Measurements from ENCODE around the gene SND1.

SND1 gene

DNA sequence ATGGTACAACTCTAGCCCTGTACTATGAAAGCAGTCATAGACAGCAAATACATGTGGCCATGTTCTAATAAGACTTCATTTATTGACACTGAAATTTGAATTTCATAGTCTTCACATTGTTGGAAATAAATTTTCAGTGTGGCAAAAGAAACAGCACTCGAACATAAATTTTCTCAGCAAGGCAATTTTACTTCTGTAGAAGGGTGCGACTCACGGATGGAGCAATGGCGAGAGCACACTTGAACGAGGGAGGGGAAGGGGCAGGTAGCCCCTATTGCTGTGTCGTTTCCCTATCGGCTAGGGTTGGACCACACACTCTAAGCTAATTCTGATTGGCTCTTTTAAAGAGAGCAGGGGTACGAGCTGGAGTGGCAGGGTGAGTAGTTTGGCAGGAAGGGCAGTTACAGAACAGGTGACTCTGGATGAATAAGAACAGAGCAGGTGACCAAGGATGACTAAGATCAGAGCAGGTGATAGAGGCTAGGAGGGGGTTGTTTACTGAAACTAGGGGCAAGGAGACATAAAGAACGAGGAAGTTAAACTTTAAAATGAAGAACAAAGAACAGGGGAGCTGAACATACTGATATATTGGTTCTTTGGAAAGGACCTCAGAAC is 327.2 kb downstream of the SND1 start:
- TF ChIP-seq FOXK2 (IDR thresholded peaks at IDR 0.05) (no peak), FOXA1 (IDR thresholded peaks at IDR 0.05) (no peak), ZNF384 (IDR thresholded peaks at IDR 0.05) (no peak), L3MBTL2 (conservative IDR thresholded peaks at IDR 0.05) (no peak), ELF4 (IDR thresholded peaks at IDR 0.05) (no peak)
- CTCF ChIA-PET: no interaction called here
- POLR2A ChIA-PET: no interaction called here
- no peak for DNase-seq (ENCODE audit: extremely low spot score)

DNA sequence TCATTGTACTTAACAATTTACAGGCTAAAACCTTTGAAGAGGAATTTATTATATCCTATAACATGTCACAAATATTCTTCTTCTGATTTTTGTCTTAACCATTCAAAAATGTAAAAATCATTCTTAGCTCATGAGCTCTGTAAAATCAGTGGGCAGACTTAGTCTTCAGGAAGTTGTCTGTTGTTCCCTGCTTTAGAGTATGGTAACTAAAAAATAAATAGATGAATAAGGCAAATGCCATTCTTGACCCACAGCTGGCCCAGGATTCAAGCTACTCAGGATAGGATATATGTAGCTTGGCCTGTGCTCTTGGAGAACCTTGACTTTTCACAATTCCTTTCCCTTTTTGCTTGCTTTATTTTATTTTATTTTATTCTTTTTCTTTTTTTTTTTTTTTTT is 327.7 kb downstream of the SND1 start:
- TF ChIP-seq, protein P1, sequence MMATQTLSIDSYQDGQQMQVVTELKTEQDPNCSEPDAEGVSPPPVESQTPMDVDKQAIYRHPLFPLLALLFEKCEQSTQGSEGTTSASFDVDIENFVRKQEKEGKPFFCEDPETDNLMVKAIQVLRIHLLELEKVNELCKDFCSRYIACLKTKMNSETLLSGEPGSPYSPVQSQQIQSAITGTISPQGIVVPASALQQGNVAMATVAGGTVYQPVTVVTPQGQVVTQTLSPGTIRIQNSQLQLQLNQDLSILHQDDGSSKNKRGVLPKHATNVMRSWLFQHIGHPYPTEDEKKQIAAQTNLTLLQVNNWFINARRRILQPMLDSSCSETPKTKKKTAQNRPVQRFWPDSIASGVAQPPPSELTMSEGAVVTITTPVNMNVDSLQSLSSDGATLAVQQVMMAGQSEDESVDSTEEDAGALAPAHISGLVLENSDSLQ (IDR thresholded peaks at IDR 0.05): no peak
- TF ChIP-seq SP1 (IDR thresholded peaks at IDR 0.05) (no peak), CTBP1 (IDR thresholded peaks at IDR 0.05; ENCODE audit: borderline replicate concordance) (no peak), BHLHE40 (IDR thresholded peaks at IDR 0.05; ENCODE audit: borderline replicate concordance) (no peak)
- POLR2A ChIA-PET: no interaction called here
- DNase-seq (ENCODE audit: extremely low spot score): no peak
- CTCF ChIA-PET: no interaction called here

DNA sequence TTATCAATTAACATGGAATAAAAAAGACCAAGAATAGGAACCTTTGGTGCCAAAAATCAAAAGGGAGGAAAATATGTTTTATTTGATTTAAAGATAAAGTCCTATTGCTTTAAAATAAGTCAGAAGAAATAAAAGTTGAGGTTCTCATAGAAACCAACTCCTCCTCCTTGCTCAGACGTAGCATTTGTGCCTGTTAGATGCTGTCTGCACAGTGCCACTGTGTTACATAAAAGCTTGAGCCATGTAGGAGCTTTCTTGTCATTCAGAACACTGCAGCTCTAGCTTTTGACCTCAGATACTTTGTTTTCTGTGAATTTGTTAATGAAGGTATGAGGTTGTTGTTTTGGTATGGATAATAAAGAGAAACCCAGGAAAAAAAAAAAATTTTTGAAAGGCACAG is 328.9 kb downstream of the SND1 start:
- CTCF ChIA-PET: no interaction called here
- POLR2A ChIA-PET: no interaction called here
- no peak for TF ChIP-seq ARNT (IDR thresholded peaks at IDR 0.05)
- no peak for DNase-seq (ENCODE audit: extremely low spot score)

DNA sequence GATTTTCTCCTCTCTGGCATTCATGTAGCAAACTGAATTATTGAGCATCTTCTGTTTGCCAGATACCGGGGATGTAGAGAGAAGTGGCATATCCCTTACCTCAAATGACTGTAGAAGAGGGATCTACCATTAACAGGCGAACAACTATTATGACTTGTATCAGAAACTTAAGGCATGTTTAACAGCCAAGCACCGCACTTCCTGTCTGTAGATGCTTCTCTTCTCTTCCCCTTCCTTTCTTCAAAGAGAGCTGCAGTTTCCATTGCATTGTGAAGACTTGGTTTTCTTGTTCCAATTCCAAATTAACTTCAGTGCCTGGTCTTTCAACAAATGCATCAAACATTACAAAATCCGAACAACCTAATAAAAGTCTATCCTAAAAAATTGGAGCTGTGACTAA is 330.0 kb downstream of the SND1 start:
- DNase-seq (ENCODE audit: extremely low spot score): no peak
- TF ChIP-seq FOXM1 (IDR thresholded peaks at IDR 0.05; ENCODE audit: borderline replicate concordance): no peak
- no peak for TF ChIP-seq LEF1 (IDR thresholded peaks at IDR 0.05; ENCODE audit: borderline replicate concordance)
- ChIA-PET CTCF (no interaction called here), POLR2A (no interaction called here)

DNA sequence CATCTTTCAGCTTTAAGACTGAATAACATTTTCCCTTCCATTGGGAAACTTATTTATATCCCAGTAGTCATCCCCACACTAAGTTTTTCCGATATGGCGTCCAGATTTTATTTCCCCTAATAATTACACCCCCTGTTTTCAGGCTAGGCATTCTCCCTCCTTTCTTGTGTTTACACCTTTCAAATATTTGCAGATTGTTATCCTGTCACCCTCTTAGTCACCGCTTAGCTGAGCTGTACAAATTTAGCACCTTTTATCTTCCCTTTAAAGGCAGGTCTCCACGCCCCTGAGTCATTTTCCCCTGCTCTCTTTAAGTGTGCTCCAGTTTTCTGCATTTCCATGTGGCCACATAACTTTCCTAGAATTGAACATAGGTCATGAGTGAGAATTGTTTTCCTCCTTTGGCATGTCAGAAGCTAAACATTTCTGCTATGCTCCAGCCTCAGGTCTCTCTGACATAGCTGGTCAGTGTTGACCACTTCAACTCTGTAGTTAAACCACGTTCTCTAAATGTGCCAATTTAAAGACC is 331.9 kb downstream of the SND1 start:
- TF ChIP-seq TARDBP (IDR thresholded peaks at IDR 0.05) (no peak), CTBP1 (IDR thresholded peaks at IDR 0.05; ENCODE audit: borderline replicate concordance) (no peak), ZNF384 (IDR thresholded peaks at IDR 0.05) (no peak), SUZ12 (IDR thresholded peaks at IDR 0.05) (no peak)
- ChIA-PET CTCF (no interaction called here), POLR2A (no interaction called here)
- DNase-seq (ENCODE audit: extremely low spot score): no peak

DNA sequence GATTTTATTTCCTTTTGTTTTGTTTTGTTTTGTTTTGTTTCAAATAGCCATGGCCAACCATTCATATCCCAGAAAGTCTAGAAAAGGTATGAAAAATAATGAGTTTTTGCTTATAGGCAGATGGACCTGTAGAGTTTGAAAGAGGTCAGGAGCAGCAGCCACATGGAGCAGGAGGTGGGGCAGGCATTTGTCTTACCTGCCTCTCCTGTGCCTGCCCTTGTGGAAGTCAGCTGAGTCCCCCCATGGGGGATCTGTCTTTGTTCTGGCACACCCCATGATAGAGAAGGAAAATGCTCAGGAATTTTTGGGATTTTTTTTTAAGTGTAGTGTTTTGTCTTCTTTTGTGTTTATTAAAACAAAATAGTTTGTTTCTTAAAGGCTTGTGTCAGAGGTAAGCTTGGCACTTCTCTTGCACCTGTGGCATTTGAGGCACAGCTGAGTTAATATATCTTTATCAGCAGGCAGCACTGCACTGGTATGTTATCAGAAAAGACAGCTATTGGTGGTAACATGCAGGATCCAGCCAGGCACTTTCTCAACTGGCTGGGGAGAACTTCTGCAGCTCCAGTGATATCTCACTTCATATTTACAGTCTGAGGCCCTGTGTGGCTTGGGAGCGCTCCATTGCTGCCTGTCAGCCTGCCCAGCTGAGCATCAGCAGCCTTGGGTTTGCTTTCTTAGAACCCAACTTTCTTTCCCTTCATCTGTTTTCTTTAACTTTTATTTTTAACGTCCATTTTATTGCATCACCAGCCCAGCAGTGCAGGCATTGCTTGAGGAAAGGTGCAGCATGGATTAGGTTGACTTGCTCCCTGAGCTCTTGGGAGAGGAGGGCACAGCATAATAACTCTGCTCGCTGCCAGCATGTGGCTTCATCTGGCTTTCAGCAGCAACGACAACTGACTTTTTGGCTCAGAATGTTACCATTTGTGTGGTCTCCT is 334.9 kb downstream of the SND1 start:
- ChIA-PET POLR2A (no interaction called here), CTCF (no interaction called here)
- TF ChIP-seq L3MBTL2 (conservative IDR thresholded peaks at IDR 0.05) (no peak), SP1 (IDR thresholded peaks at IDR 0.05) (no peak), BHLHE40 (IDR thresholded peaks at IDR 0.05; ENCODE audit: borderline replicate concordance) (no peak), FOXK2 (IDR thresholded peaks at IDR 0.05) (no peak), NFRKB (IDR thresholded peaks at IDR 0.05) (no peak), ARNT (IDR thresholded peaks at IDR 0.05) (no peak)
- no peak for DNase-seq (ENCODE audit: extremely low spot score)

DNA sequence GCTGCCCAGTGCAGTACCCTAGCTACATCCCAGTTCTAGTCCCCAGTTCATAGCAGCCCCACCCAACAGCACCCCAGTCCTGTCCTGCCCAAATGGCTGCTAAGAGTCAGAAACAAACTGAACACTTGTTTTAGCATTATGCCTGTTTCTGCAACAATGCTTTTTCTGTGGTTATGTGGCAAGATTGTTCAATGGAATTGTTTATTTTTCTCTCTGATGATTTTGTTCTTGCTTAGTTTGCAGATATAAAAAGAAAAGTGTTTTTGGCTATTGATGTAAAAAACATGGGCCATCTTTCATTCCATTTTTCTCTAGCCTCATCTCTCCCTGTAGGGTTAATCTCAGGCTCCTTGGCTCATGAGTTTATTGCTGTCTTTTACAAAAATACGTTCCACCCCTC is 336.8 kb downstream of the SND1 start:
- no peak for TF ChIP-seq TARDBP (IDR thresholded peaks at IDR 0.05)
- TF ChIP-seq ZNF384 (IDR thresholded peaks at IDR 0.05): no peak
- no peak for TF ChIP-seq FOXM1 (IDR thresholded peaks at IDR 0.05; ENCODE audit: borderline replicate concordance)
- TF ChIP-seq BHLHE40 (IDR thresholded peaks at IDR 0.05; ENCODE audit: borderline replicate concordance): no peak
- no peak for TF ChIP-seq ARNT (IDR thresholded peaks at IDR 0.05)
- TF ChIP-seq, protein P1 (IDR thresholded peaks at IDR 0.05): no peak
- TF ChIP-seq ELF4 (IDR thresholded peaks at IDR 0.05): no peak
- no peak for TF ChIP-seq SP1 (IDR thresholded peaks at IDR 0.05)
- TF ChIP-seq L3MBTL2 (conservative IDR thresholded peaks at IDR 0.05): no peak
- TF ChIP-seq FOXK2 (IDR thresholded peaks at IDR 0.05): no peak
- TF ChIP-seq HDGF (IDR thresholded peaks at IDR 0.05; ENCODE audit: borderline replicate concordance): no peak
- no peak for TF ChIP-seq SUZ12 (IDR thresholded peaks at IDR 0.05)
- no peak for TF ChIP-seq FOXA1 (IDR thresholded peaks at IDR 0.05)
- no peak for TF ChIP-seq CTBP1 (IDR thresholded peaks at IDR 0.05; ENCODE audit: borderline replicate concordance)
- no peak for TF ChIP-seq LEF1 (IDR thresholded peaks at IDR 0.05; ENCODE audit: borderline replicate concordance)
- ChIA-PET CTCF (no interaction called here), POLR2A (no interaction called here)
- DNase-seq (ENCODE audit: extremely low spot score): no peak

DNA sequence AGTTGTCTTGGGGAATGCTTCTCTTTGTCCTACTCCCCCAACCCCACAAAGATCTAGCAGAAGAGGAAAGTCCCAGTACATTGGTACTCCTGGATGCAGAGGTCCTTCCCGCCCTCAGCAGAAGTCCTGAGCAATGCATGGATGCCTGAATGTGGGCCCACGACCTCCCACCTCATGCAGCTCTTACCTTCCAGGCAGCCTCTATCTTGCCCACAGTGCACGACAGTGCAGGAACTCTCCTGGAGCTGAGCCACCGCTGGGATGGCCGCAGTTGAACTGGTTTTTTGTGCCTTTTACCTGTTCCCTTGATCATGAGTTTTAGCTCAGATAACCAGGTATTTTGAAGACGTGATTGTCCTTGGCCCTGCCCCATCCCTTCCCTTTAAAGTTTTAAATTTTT is 341.3 kb downstream of the SND1 start:
- DNase-seq (ENCODE audit: extremely low spot score): no peak
- CTCF ChIA-PET: no interaction called here
- no peak for TF ChIP-seq LEF1 (IDR thresholded peaks at IDR 0.05; ENCODE audit: borderline replicate concordance)
- no peak for TF ChIP-seq ARNT (IDR thresholded peaks at IDR 0.05)
- TF ChIP-seq, protein P1 (IDR thresholded peaks at IDR 0.05): no peak
- TF ChIP-seq L3MBTL2 (conservative IDR thresholded peaks at IDR 0.05): no peak
- no peak for TF ChIP-seq CTBP1 (IDR thresholded peaks at IDR 0.05; ENCODE audit: borderline replicate concordance)
- no peak for TF ChIP-seq ELF4 (IDR thresholded peaks at IDR 0.05)
- TF ChIP-seq SP1 (IDR thresholded peaks at IDR 0.05): no peak
- TF ChIP-seq BHLHE40 (IDR thresholded peaks at IDR 0.05; ENCODE audit: borderline replicate concordance): no peak
- TF ChIP-seq FOXA1 (IDR thresholded peaks at IDR 0.05): no peak
- TF ChIP-seq FOXK2 (IDR thresholded peaks at IDR 0.05): no peak
- TF ChIP-seq ZNF384 (IDR thresholded peaks at IDR 0.05): no peak
- TF ChIP-seq HDGF (IDR thresholded peaks at IDR 0.05; ENCODE audit: borderline replicate concordance): no peak
- TF ChIP-seq SUZ12 (IDR thresholded peaks at IDR 0.05): no peak
- TF ChIP-seq TARDBP (IDR thresholded peaks at IDR 0.05): no peak
- no peak for TF ChIP-seq FOXM1 (IDR thresholded peaks at IDR 0.05; ENCODE audit: borderline replicate concordance)
- POLR2A ChIA-PET: no interaction called here
